HepG2 (cell line): Measurements from ENCODE around the gene AMZ1. TPM values are rescaled to one million over a fixed set of nuclear protein-coding genes. Genes with fewer than 3 reads are reported as not detected.
A peak's percentile ranks its signal among the peaks of the same experiment; 100 is the strongest.

Experiments used
- ARID2 ChIP-seq: sonication (generic); formaldehyde crosslinking; IDR thresholded peaks from 2 replicates; pipeline ENCODE4 v1.8.1; 2022; ENCODE audit warnings: mild to moderate bottlenecking, missing genetic modification reagents, borderline replicate concordance
- CEBPB ChIP-seq: IDR thresholded peaks from 2 replicates; pipeline ENCODE4 v1.6.1; 2011; ENCODE audit warnings: low read depth, low read length, improper control_type of control experiment, borderline replicate concordance
- DMTF1 ChIP-seq: sonication (generic); formaldehyde crosslinking; IDR thresholded peaks from 2 replicates; pipeline ENCODE4 v1.4.0; 2020; ENCODE audit warnings: mild to moderate bottlenecking, missing genetic modification reagents
- FIP1L1 ChIP-seq: fragments of 200-400 bp; formaldehyde crosslinking; IDR thresholded peaks from 2 replicates; pipeline ENCODE4 v1.6.1; 2018; ENCODE audit warnings: low read depth, mild to moderate bottlenecking, low read length, moderate library complexity, borderline replicate concordance; ENCODE audit not compliant: insufficient read depth
- HDAC2 ChIP-seq: sonication (generic); formaldehyde crosslinking; IDR thresholded peaks from 2 replicates; pipeline ENCODE4 v1.4.0; 2020; ENCODE audit warnings: missing genetic modification reagents
- HOXA3 ChIP-seq: sonication (generic); formaldehyde crosslinking; IDR thresholded peaks from 2 replicates; pipeline ENCODE4 v1.5.0; 2020; ENCODE audit warnings: missing genetic modification reagents
- JUNB ChIP-seq: sonication (generic); formaldehyde crosslinking; IDR thresholded peaks from 2 replicates; pipeline ENCODE4 v1.8.0; 2022; ENCODE audit warnings: missing genetic modification reagents, mild to moderate bottlenecking, borderline replicate concordance
- KAT7 ChIP-seq: IDR thresholded peaks from 2 replicates; pipeline ENCODE4 v1.6.1; 2018; ENCODE audit warnings: borderline replicate concordance, missing compliant biosample characterization
- MAFG ChIP-seq: sonication (generic); formaldehyde crosslinking; IDR thresholded peaks from 2 replicates; pipeline ENCODE4 v1.5.1; 2020; ENCODE audit warnings: mild to moderate bottlenecking, missing genetic modification reagents
- MLLT10 ChIP-seq: sonication (generic); formaldehyde crosslinking; IDR thresholded peaks from 2 replicates; pipeline ENCODE4 v1.4.0; 2020; ENCODE audit warnings: missing genetic modification reagents
- NCOR1 ChIP-seq: fragments of 200-600 bp; sonication (generic); IDR thresholded peaks from 2 replicates; pipeline ENCODE4 v1.7.0; 2017; ENCODE audit warnings: antibody characterized with exemption, low read length, borderline replicate concordance
- NFIB ChIP-seq: sonication (generic); formaldehyde crosslinking; IDR thresholded peaks from 2 replicates; pipeline ENCODE4 v1.9.0; 2021; ENCODE audit warnings: missing genetic modification reagents, mild to moderate bottlenecking, borderline replicate concordance
- NFYC ChIP-seq: IDR thresholded peaks from 2 replicates; pipeline ENCODE4 v1.6.1; 2016; ENCODE audit warnings: missing genetic modification reagents, missing compliant biosample characterization
- ZBTB20 ChIP-seq: sonication (generic); formaldehyde crosslinking; IDR thresholded peaks from 2 replicates; pipeline ENCODE4 v1.8.1; 2023; ENCODE audit warnings: missing genetic modification reagents, low read depth, mild to moderate bottlenecking, borderline replicate concordance
- ZIK1 ChIP-seq: sonication (generic); formaldehyde crosslinking; IDR thresholded peaks from 2 replicates; pipeline ENCODE4 v1.5.0; 2020; ENCODE audit warnings: mild to moderate bottlenecking, low read depth, missing genetic modification reagents, borderline replicate concordance
- ZNF296 ChIP-seq: sonication (generic); formaldehyde crosslinking; conservative IDR thresholded peaks from 2 replicates; pipeline ENCODE4 v1.5.0; 2020; ENCODE audit warnings: mild to moderate bottlenecking, missing genetic modification reagents
- ZNF709 ChIP-seq: sonication (generic); formaldehyde crosslinking; IDR thresholded peaks from 2 replicates; pipeline ENCODE4 v1.5.0; 2020; ENCODE audit warnings: mild to moderate bottlenecking, missing genetic modification reagents
- ZNF816 ChIP-seq: sonication (generic); formaldehyde crosslinking; IDR thresholded peaks from 2 replicates; pipeline ENCODE4 v1.8.0; 2022; ENCODE audit warnings: missing genetic modification reagents, mild to moderate bottlenecking, borderline replicate concordance
- ZSCAN22 ChIP-seq: sonication (generic); formaldehyde crosslinking; IDR thresholded peaks from 2 replicates; pipeline ENCODE4 v1.4.0; 2020; ENCODE audit warnings: mild to moderate bottlenecking, missing genetic modification reagents
- polyA plus RNA-seq, 8 experiments: library from polyadenylated mRNA; depleted of rRNA in 3 of 8; stranded (reverse) in 7 of 8; unstranded in 1 of 8; fragments of >200 nt; fragmentation: Illumina TruSeq in 4 of 8; extraction: Trizol in 4 of 8; gene quantifications; 2 replicates each; pipeline versions ENCODE4 v1.2.1 to v1.2.3, GENCODE V29; 2011 to 2016; ENCODE audit warnings: low read depth in 4 of 8, missing spikeins in 1 of 8, mixed read lengths in 1 of 8; ENCODE audit not compliant: insufficient read depth in 1 of 8
- total RNA-seq, 5 experiments: library from RNA; depleted of rRNA; stranded (reverse); fragments of >200 nt; fragmentation: Illumina TruSeq; extraction: Trizol; gene quantifications; 2 replicates each; pipeline ENCODE4 v1.2.3, GENCODE V29; 2016; ENCODE audit warnings: low read depth in 1 of 5
- TF ChIP-seq, protein P1 (sequence below): sonication (generic); formaldehyde crosslinking; IDR thresholded peaks from 2 replicates; pipeline ENCODE4 v1.4.0; 2020; ENCODE audit warnings: low read depth, mild to moderate bottlenecking, missing genetic modification reagents
- TF ChIP-seq, protein P2 (sequence below): sonication (generic); formaldehyde crosslinking; IDR thresholded peaks from 2 replicates; pipeline ENCODE4 v1.5.0; 2020; ENCODE audit warnings: missing genetic modification reagents, mild to moderate bottlenecking, borderline replicate concordance

AMZ1 gene
- total and polyA plus RNA-seq, 2 of the 13 experiments (the other 11 are each of a cell fraction or from before 2014, with no cell fraction given) = 0.03 TPM; not detected in 1

- TF ChIP-seq HOXA3 (no peak; the same call in none of the 2 replicates), NFYC (CRISPR knock-in tag) (no peak), MAFG (CRISPR knock-in tag) (no peak), KAT7 (peak; percentile 72), JUNB (no peak), NFIB (CRISPR knock-in tag) (no peak), ZIK1 (no peak), ZNF709 (CRISPR knock-in tag) (no peak), ZSCAN22 (CRISPR knock-in tag) (no peak), ZBTB20 (CRISPR knock-in tag) (no peak), HDAC2 (CRISPR knock-in tag) (peak; percentile 50; the same call in 1 of the 2 replicates), ZNF296 (CRISPR knock-in tag) (no peak), FIP1L1 (no peak), CEBPB (peak; percentile 60), NCOR1 (no peak), ZNF816 (no peak), DMTF1 (no peak), MLLT10 (CRISPR knock-in tag) (no peak), ARID2 (no peak)
- TF ChIP-seq, protein P1, sequence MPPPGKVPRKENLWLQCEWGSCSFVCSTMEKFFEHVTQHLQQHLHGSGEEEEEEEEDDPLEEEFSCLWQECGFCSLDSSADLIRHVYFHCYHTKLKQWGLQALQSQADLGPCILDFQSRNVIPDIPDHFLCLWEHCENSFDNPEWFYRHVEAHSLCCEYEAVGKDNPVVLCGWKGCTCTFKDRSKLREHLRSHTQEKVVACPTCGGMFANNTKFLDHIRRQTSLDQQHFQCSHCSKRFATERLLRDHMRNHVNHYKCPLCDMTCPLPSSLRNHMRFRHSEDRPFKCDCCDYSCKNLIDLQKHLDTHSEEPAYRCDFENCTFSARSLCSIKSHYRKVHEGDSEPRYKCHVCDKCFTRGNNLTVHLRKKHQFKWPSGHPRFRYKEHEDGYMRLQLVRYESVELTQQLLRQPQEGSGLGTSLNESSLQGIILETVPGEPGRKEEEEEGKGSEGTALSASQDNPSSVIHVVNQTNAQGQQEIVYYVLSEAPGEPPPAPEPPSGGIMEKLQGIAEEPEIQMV (CRISPR knock-in tag) = no peak
- TF ChIP-seq, protein P2, sequence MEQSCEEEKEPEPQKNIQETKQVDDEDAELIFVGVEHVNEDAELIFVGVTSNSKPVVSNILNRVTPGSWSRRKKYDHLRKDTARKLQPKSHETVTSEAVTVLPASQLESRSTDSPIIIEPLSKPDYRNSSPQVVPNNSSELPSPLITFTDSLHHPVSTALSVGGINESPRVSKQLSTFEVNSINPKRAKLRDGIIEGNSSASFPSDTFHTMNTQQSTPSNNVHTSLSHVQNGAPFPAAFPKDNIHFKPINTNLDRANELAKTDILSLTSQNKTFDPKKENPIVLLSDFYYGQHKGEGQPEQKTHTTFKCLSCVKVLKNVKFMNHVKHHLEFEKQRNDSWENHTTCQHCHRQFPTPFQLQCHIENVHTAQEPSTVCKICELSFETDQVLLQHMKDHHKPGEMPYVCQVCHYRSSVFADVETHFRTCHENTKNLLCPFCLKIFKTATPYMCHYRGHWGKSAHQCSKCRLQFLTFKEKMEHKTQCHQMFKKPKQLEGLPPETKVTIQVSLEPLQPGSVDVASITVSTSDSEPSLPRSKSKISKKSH (CRISPR knock-in tag) = no peak
Observed at GRCh38 chr7:2641406-2642393, 46.3 kb upstream of the AMZ1 start (continued).
